Measurements from ENCODE around the gene PTPRJ. TPM values are rescaled to one million over a fixed set of nuclear protein-coding genes. Genes with fewer than 3 reads are reported as not detected.

The PTPRJ gene
- total and polyA plus RNA-seq, 2 of the 4 experiments (the other 2 are of a cell fraction) = 5.6 to 14.9 TPM

GRCh38 chr11:48000432-48000831, 20.1 kb downstream of the PTPRJ start:
- Histone ChIP-seq H3K9me3 (ENCODE audit: control insufficient read depth, insufficient read depth, low read length) (no peaks in the 10 kb centered on the region), H3K27me3 (ENCODE audit: control insufficient read depth, insufficient read depth, low read length) (no peaks in the 10 kb centered on the region), H3K56ac (ENCODE audit: extremely low read depth, insufficient read depth, low read length) (no peak overlapping the region), H3K23ac (ENCODE audit: low read depth, low read length) (no peak overlapping the region), H3K79me1 (ENCODE audit: low read depth in 1 of 2, low read length in 2 of 2) (peaks cover 45 to 83% of the 10 kb centered on the region in 2 experiments), H4K91ac (ENCODE audit: insufficient read depth, low read depth, low read length) (no peak overlapping the region), H3K27ac (ENCODE audit: insufficient read depth, low read length) (no peak overlapping the region), H3K36me3 (ENCODE audit: control insufficient read depth, insufficient read depth, low read length) (no peaks in the 10 kb centered on the region), H3K4me1 (ENCODE audit: control insufficient read depth, insufficient read depth, low read length) (peaks cover 27% of the 10 kb centered on the region), H3K4me3 (ENCODE audit: insufficient read depth, low read depth, low read length) (no peak overlapping the region), H2AK5ac (ENCODE audit: low read depth, low read length) (peak overlapping the region; percentile 72), H3K4ac (ENCODE audit: low read depth, low read length) (peak overlapping the region; percentile 6; the same call in 1 of the 2 replicates), H2BK5ac (ENCODE audit: low read depth, low read length, poor library complexity, severe bottlenecking) (no peak overlapping the region), H2AFZ (replicated peaks; ENCODE audit: low read length, poor library complexity) (no peak overlapping the region), H3K4me2 (ENCODE audit: low read depth, low read length) (no peak overlapping the region), H3K9ac (ENCODE audit: low read depth, low read length) (no peak overlapping the region), H4K5ac (ENCODE audit: low read depth, low read length) (no peak overlapping the region), H2AK9ac (replicated peaks; ENCODE audit: low read depth, low read length, poor library complexity) (no peak overlapping the region), H3K14ac (replicated peaks; ENCODE audit: low read depth, low read length) (no peak overlapping the region), H2BK15ac (ENCODE audit: low read depth, low read length) (no peak overlapping the region), H4K8ac (ENCODE audit: low read depth in 2 of 2, low read length in 2 of 2) (no peak overlapping the region; a peak in 1 of 4 replicates), H2BK20ac (ENCODE audit: low read depth, low read length) (peak overlapping the region; percentile 30; the same call in 1 of the 2 replicates), H4K20me1 (ENCODE audit: insufficient read depth, low read length) (peaks cover 42% of the 10 kb centered on the region), H3K9me1 (ENCODE audit: insufficient read depth, low read length) (peaks cover 41% of the 10 kb centered on the region), H2BK120ac (ENCODE audit: low read depth, low read length) (no peak overlapping the region), H3K18ac (ENCODE audit: low read depth, low read length) (no peak overlapping the region)
- CTCF ChIA-PET = interaction anchor here (0.7 kb wide), 1 partner anchor 107 kb away, joined by 3 read pairs; no protein-coding TSS in a partner anchor
- intact Hi-C loops (cut with micrococcal nuclease) = loop anchor here (5.0 kb wide), 2 partner anchors 62 to 107 kb away; no protein-coding TSS in a partner anchor
- ATAC-seq (ENCODE audit: low read depth) (no peak), DNase-seq (no peak)
- TF ChIP-seq MXI1 (IDR thresholded peaks at IDR 0.05; ENCODE audit: borderline replicate concordance, low read depth, low read length) (no peak), POLR2A (IDR thresholded peaks at IDR 0.05; ENCODE audit: low read depth, low read length) (no peak), RCOR1 (IDR thresholded peaks at IDR 0.05; ENCODE audit: insufficient replicate concordance, low read length) (no peak), CEBPB (IDR thresholded peaks at IDR 0.05; ENCODE audit: low read depth, low read length) (no peak), RFX5 (IDR thresholded peaks at IDR 0.05; ENCODE audit: low read depth, low read length) (no peak), SMC3 (IDR thresholded peaks at IDR 0.05; ENCODE audit: low read depth, low read length) (no peak), BHLHE40 (IDR thresholded peaks at IDR 0.05; ENCODE audit: low read depth, low read length) (no peak), NFE2L2 (IDR thresholded peaks at IDR 0.05; ENCODE audit: low read depth, low read length) (no peak), ELK1 (IDR thresholded peaks at IDR 0.05; ENCODE audit: borderline replicate concordance, low read depth, low read length) (no peak), USF2 (IDR thresholded peaks at IDR 0.05; ENCODE audit: low read depth, low read length) (no peak)
- in situ Hi-C loops (cut with MboI; ENCODE audit: low sequenced_read_pairs) = no loop called here
- POLR2A ChIA-PET (ENCODE audit: unreplicated experiment) = no interaction called here
- dilution Hi-C loops (cut with HindIII; ENCODE audit: low sequenced_read_pairs, unreplicated experiment) = no loop called here
- 83% methylated on average over 3 of the region's 5 CpGs; no CpG with 5 or more reads in 1 of the 2 experiments for WGBS, 2 experiments (ENCODE audit: extremely low coverage in 2 of 2, insufficient read length in 1 of 2)
- BruUV-seq (replicated peaks) = no TSS peak
